ENCODE measurements around the gene DYSF.
"Not testable (repeated sequence)": the region's sequence is repeated elsewhere in the genome, so short reads cannot be mapped to it uniquely, and the experiment has no call there.

DYSF gene

GRCh38 chr2:71453404-71454220 is at the start of gene DYSF:
TSS of gene DYSF (plus strand) at chr2:71453561.
- no peak for DNase-seq (ENCODE audit: low read depth in 2 of 2)

- no peak for DNase-seq (ENCODE audit: low read depth in 2 of 2)
Observed at GRCh38 chr2:71409611-71410010, 43.8 kb upstream of the DYSF start.

- no peak for DNase-seq (ENCODE audit: low read depth in 2 of 2)
Observed at GRCh38 chr2:71410696-71411095, 42.7 kb upstream of the DYSF start.

GRCh38 chr2:71416866-71417265 is 36.5 kb upstream of the DYSF start:
- not testable (repeated sequence) for DNase-seq (ENCODE audit: low read depth in 2 of 2)

GRCh38 chr2:71417300-71418202 is 35.8 kb upstream of the DYSF start:
- no peak for DNase-seq (ENCODE audit: low read depth in 2 of 2)

GRCh38 chr2:71419145-71419544 is 34.2 kb upstream of the DYSF start:
- no peak for DNase-seq (ENCODE audit: low read depth in 2 of 2)

GRCh38 chr2:71419976-71420375 is 33.4 kb upstream of the DYSF start:
- no peak for DNase-seq (ENCODE audit: low read depth in 2 of 2)

- no peak for DNase-seq (ENCODE audit: low read depth in 2 of 2)
Observed at GRCh38 chr2:71422786-71423185, 30.6 kb upstream of the DYSF start.

GRCh38 chr2:71423817-71424420 is 29.4 kb upstream of the DYSF start:
- DNase-seq (ENCODE audit: low read depth in 2 of 2) = no peak

- no peak for DNase-seq (ENCODE audit: low read depth in 2 of 2)
Observed at GRCh38 chr2:71426721-71427120, 26.6 kb upstream of the DYSF start.

GRCh38 chr2:71428472-71429383 is 24.6 kb upstream of the DYSF start:
- no peak for DNase-seq (ENCODE audit: low read depth in 2 of 2)

- DNase-seq (ENCODE audit: low read depth in 2 of 2) = not testable (repeated sequence)
Observed at GRCh38 chr2:71445142-71445541, 8.2 kb upstream of the DYSF start.

GRCh38 chr2:71446505-71446904 is 6.9 kb upstream of the DYSF start:
- no peak for DNase-seq (ENCODE audit: low read depth in 2 of 2)

- DNase-seq (ENCODE audit: low read depth in 2 of 2) = no peak
Observed at GRCh38 chr2:71449343-71449742, 4.0 kb upstream of the DYSF start.

GRCh38 chr2:71451705-71452104 is 1.7 kb upstream of the DYSF start:
- no peak for DNase-seq (ENCODE audit: low read depth in 2 of 2)

GRCh38 chr2:71452565-71452964 is 796 bp upstream of the DYSF start:
- no peak for DNase-seq (ENCODE audit: low read depth in 2 of 2)

GRCh38 chr2:71454221-71455010 is 1.1 kb downstream of the DYSF start:
- DNase-seq (ENCODE audit: low read depth in 2 of 2) = no peak

- no peak for DNase-seq (ENCODE audit: low read depth in 2 of 2)
Observed at GRCh38 chr2:71455011-71455740, 1.8 kb downstream of the DYSF start.

GRCh38 chr2:71455741-71456569 is 2.6 kb downstream of the DYSF start:
- no peak for DNase-seq (ENCODE audit: low read depth in 2 of 2)
